GM12865 (cell line): ENCODE results near the gene C11orf21.
"Not testable (repeated sequence)": the region's sequence is repeated elsewhere in the genome, so short reads cannot be mapped to it uniquely, and the experiment has no call there.

ENCODE experiments used
- DNase-seq: peaks from one replicate; pipeline ENCODE4 v3.0.0; 2010; ENCODE audit warnings: low read depth
- H3K4me3 ChIP-seq: 2 replicates; pipeline ENCODE4 v1.5.1; 2011; ENCODE audit warnings: mild to moderate bottlenecking, low read depth, low read length, control low read depth
- CTCF ChIP-seq: IDR thresholded peaks from 2 replicates; pipeline ENCODE4 v1.5.1; 2011; ENCODE audit warnings: low read length, control low read depth, low read depth, inconsistent platforms; ENCODE audit not compliant: insufficient read depth; ENCODE audit errors: missing control alignments

The C11orf21 gene

DNA sequence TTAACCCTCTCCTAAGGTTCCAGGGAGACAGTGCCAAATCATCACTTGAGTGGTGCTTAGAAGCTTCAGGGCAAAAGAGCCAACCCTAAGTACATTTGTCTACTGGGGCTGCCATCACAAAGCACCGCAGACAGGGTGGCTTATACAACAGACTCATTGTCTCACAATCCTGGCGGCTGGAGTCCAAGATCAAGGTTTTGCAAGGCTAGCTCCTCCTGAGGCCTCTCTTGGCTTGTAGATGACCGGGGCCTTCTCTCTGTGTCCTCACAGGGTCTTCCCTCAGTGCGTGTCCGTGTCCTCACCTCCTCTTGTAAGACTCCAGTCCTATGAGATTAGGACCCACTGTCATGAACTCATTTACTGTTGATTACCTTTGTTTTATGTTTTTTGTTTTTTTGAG lies 41.3 kb upstream of the C11orf21 start:
- TF ChIP-seq CTCF, result no peak
- DNase-seq, result no peak
- H3K4me3 ChIP-seq, result no peak overlapping the region

DNA sequence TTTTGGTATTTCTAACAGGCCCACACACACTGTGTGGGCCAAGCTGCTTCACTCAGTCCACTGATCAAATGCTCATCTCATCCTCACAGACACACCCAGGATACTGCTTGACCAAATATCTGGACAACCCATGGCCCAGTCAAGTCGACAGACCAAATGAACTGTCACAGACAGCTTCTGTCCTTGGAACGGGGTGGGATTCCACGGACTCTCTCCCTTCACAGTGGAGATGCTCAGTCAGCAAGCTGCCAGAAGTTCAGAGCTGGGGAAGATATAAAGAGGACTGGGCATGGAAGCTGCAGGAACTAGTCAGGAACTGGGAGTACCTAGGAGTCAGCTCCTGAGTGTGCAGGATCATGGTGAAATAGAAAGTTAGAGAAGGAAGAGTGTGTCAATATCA lies 40.8 kb upstream of the C11orf21 start:
- no peak for DNase-seq
- TF ChIP-seq CTCF, result no peak

DNA sequence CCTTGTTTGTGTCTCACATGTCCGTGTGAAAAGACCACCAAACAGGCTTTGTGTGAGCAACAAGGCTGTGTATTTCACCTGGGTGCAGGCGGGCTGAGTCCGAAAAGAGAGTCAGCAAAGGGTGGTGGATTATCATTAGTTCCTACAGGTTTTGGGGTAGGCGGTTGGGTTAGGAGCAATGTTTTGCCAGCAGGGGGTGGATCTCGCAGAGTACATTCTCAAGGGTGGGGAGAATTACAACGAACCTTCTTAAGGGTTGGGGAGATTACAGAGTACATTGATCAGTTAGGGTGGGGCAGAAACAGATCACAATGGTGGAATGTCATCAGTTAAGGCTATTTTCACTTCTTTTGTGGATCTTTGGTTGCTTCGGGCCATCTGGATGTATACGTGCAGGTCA lies 37.0 kb upstream of the C11orf21 start:
- peak; percentile 11 for TF ChIP-seq CTCF
- not testable (repeated sequence) for H3K4me3 ChIP-seq
- peak; percentile 10 for DNase-seq

More for the DNA sequence above, 40.8 kb upstream of the C11orf21 start:
- H3K4me3 ChIP-seq, result no peak overlapping the region

- not testable (repeated sequence) for DNase-seq, H3K4me3 ChIP-seq
Observed at GRCh38 chr11:2335286-2335685, 33.6 kb upstream of the C11orf21 start.

GRCh38 chr11:2333486-2334205 lies 31.9 kb upstream of the C11orf21 start:
- not testable (repeated sequence) for DNase-seq, H3K4me3 ChIP-seq

DNA sequence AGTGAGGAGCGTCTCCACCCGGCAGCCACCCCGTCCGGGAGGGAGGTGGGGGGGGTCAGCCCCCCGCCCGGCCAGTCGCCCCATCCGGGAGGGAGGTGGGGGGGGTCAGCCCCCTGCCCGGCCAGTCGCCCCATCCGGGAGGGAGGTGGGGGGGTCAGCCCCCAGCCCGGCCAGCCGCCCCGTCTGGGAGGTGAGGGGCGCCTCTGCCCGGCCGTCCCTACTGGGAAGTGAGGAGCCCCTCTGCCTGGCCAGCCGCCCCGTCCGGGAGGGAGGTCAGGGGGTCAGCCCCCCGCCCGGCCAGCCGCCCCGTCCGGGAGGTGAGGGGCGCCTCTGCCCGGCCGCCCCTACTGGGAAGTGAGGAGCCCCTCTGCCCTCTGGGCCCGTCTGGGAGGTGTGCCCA lies 30.9 kb upstream of the C11orf21 start:
- not testable (repeated sequence) for H3K4me3 ChIP-seq, DNase-seq

- TF ChIP-seq CTCF, result no peak
Observed at GRCh38 chr11:2331404-2331803, 29.7 kb upstream of the C11orf21 start.

GRCh38 chr11:2330696-2331095 lies 29.0 kb upstream of the C11orf21 start:
- no peak for DNase-seq
- H3K4me3 ChIP-seq, result no peak overlapping the region
- no peak for TF ChIP-seq CTCF

More at GRCh38 chr11:2331404-2331803, 29.7 kb upstream of the C11orf21 start:
- no peak overlapping the region for H3K4me3 ChIP-seq
- no peak for DNase-seq

- no peak for DNase-seq
- H3K4me3 ChIP-seq, result no peak overlapping the region
- TF ChIP-seq CTCF, result no peak
Observed at GRCh38 chr11:2329551-2329950, 27.8 kb upstream of the C11orf21 start.
